ENCODE measurements around the gene CPM.

CPM gene

DNA sequence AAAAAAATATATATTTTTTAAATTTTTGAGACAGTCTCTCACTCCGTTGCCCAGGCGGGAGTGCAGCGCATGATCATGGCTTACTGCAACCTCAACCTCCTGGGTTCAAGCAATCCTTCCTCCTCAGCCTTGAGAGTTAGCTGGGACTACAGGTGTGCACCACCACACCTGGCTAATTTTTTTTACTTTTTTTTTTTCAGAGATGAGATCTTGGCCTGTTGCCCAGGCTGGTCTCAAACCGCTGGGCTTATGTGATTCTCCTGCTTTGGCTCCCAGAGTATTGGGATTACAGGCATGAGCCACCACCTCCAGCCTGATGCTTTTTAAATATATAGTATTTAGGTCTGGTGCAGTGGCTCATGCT lies 100.5 kb downstream of the CPM start:
- Mint-ChIP-seq H3K27me3 (ENCODE audit: low read depth) (no peaks in the 10 kb centered on the region), H3K4me1 (no peaks in the 10 kb centered on the region), H3K9me3 (no peaks in the 10 kb centered on the region), H3K4me3 (no peak overlapping the region), H3K36me3 (ENCODE audit: low read depth) (peaks cover 55% of the 10 kb centered on the region), H3K27ac (no peak overlapping the region)
- TF ChIP-seq, protein P1, sequence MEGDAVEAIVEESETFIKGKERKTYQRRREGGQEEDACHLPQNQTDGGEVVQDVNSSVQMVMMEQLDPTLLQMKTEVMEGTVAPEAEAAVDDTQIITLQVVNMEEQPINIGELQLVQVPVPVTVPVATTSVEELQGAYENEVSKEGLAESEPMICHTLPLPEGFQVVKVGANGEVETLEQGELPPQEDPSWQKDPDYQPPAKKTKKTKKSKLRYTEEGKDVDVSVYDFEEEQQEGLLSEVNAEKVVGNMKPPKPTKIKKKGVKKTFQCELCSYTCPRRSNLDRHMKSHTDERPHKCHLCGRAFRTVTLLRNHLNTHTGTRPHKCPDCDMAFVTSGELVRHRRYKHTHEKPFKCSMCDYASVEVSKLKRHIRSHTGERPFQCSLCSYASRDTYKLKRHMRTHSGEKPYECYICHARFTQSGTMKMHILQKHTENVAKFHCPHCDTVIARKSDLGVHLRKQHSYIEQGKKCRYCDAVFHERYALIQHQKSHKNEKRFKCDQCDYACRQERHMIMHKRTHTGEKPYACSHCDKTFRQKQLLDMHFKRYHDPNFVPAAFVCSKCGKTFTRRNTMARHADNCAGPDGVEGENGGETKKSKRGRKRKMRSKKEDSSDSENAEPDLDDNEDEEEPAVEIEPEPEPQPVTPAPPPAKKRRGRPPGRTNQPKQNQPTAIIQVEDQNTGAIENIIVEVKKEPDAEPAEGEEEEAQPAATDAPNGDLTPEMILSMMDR (IDR thresholded peaks at IDR 0.05; ENCODE audit: unreplicated experiment in 3 of 3), result no peak

GRCh38 chr12:68831751-68832503 lies 101.0 kb downstream of the CPM start:
- H3K36me3 Mint-ChIP-seq (ENCODE audit: low read depth), result peaks cover 55% of the 10 kb centered on the region
- no peaks in the 10 kb centered on the region for H3K4me1 Mint-ChIP-seq
- H3K9me3 Mint-ChIP-seq, result no peaks in the 10 kb centered on the region
- no peak overlapping the region for H3K27ac Mint-ChIP-seq
- no peaks in the 10 kb centered on the region for H3K27me3 Mint-ChIP-seq (ENCODE audit: low read depth)
- no peak overlapping the region for H3K4me3 Mint-ChIP-seq
- TF ChIP-seq, protein P1 (IDR thresholded peaks at IDR 0.05; ENCODE audit: unreplicated experiment in 3 of 3), result no peak

DNA sequence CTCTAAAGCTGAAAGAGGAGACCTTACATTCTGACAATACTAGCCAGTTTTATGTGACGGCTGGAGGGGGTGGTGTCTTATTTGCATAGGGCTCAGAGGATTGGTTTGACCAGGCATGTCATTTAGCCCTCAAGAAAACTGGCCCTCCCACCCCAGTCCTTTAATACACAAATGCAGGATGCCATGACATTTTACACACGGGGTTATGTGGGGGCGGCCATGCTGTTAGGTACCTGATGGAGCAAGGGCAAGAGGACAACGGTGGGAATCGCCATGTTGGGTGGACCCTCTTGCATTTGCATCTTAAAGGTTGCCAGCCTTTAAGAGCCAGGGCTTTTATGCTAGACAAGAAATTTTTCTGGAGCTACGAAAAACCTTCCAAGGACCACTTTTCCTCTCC lies 101.7 kb downstream of the CPM start:
- H3K27ac Mint-ChIP-seq, result no peak overlapping the region
- H3K9me3 Mint-ChIP-seq, result no peaks in the 10 kb centered on the region
- TF ChIP-seq, protein P1 (IDR thresholded peaks at IDR 0.05; ENCODE audit: unreplicated experiment in 3 of 3), result no peak
- H3K36me3 Mint-ChIP-seq (ENCODE audit: low read depth), result peaks cover 54% of the 10 kb centered on the region
- H3K27me3 Mint-ChIP-seq (ENCODE audit: low read depth), result no peaks in the 10 kb centered on the region
- H3K4me1 Mint-ChIP-seq, result no peaks in the 10 kb centered on the region
- H3K4me3 Mint-ChIP-seq, result no peak overlapping the region

DNA sequence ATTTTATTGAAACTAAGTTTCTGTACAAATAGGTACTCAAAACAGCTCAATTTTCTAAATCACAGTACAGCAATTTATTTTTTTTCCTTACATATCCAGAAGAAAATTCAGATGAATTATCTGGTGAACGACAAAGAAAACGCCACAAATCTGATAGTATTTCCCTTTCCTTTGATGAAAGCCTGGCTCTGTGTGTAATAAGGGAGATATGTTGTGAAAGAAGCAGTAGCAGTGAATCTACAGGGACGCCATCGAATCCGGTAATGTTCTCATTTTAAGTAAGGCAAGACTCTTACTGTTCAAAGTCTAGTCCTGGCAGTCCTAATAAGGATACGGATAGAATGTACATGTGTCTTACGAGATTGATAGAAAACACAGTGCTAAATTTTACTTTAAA lies 104.3 kb downstream of the CPM start:
- H3K27me3 Mint-ChIP-seq (ENCODE audit: low read depth), result no peaks in the 10 kb centered on the region
- H3K4me3 Mint-ChIP-seq, result no peak overlapping the region
- H3K4me1 Mint-ChIP-seq, result no peaks in the 10 kb centered on the region
- no peaks in the 10 kb centered on the region for H3K9me3 Mint-ChIP-seq
- H3K27ac Mint-ChIP-seq, result no peak overlapping the region
- peaks cover 61% of the 10 kb centered on the region for H3K36me3 Mint-ChIP-seq (ENCODE audit: low read depth)
- TF ChIP-seq, protein P1 (IDR thresholded peaks at IDR 0.05; ENCODE audit: unreplicated experiment in 3 of 3), result no peak

DNA sequence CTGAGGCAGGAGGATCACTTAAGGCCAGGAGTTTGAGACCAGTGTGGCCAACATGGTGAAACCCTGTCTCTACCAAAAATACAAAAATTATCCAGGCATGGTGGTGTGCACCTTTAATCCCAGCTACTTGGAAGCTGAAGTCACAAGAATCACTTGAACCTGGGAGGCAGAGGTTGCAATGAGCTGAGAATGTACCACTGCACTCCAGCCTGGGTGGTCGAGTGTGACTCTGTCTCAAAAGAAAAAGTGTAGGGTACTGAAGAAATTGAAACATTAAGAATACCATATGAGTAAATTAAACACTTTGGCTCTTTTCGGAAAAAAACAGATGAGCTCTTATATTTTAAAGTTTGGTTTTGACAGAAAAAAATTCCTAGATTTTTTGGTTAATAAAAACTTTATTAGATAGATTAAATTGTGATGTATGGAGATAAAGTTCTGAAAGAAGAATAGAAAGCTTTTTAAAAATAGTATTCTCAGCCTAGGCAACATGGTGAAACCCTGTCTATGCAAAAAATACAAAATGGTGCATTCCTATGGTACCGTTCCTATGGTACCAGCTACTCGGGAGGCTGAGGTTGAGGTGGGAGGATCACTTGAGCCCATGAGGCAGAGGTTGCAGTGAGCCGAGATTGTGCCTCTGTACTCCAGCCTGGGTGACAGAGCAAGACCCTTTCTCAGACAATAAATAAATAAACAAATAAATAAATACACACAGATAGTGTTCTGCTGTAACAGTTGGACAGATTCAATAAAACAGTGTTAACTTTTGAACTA lies 104.9 kb downstream of the CPM start:
- no peak overlapping the region for H3K27ac Mint-ChIP-seq
- H3K27me3 Mint-ChIP-seq (ENCODE audit: low read depth), result no peaks in the 10 kb centered on the region
- H3K36me3 Mint-ChIP-seq (ENCODE audit: low read depth), result peaks cover 65% of the 10 kb centered on the region
- no peak overlapping the region for H3K4me3 Mint-ChIP-seq
- no peaks in the 10 kb centered on the region for H3K9me3 Mint-ChIP-seq
- no peaks in the 10 kb centered on the region for H3K4me1 Mint-ChIP-seq
- TF ChIP-seq, protein P1 (IDR thresholded peaks at IDR 0.05; ENCODE audit: unreplicated experiment in 3 of 3), result no peak

All from nephron (organoid).